Activated CD4-positive, alpha-beta T cell treated with anti-CD3 and anti-CD28 coated beads for 4 hours (primary cell): ENCODE measurements around the gene NDC80.
"Not testable (repeated sequence)": the region's sequence is repeated elsewhere in the genome, so short reads cannot be mapped to it uniquely, and the experiment has no call there.

Experiments used
- DNase-seq, 2 donors: peaks; one replicate each; pipeline ENCODE4 v3.0.0-alpha.2; 2020

Gene NDC80

DNA sequence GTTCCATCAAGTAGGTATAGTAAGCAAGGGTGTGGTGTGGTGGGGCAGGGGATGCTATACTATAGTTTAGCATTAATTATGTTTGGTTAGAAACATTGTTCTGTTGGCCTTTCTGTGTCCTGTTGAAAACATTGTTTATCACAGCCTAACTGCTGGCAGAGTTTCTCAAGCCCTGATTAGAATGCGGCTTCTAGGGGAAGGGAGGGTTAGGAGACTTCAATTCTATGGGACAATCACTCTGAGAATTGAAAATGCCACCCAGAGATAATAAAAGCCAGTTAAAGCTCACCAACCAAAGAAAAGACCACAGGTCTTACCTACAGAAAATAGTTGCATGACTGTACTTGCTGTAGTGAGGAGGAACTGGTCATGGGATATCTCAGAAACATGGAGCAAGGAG lies 64.2 kb downstream of the NDC80 start:
- no peak for DNase-seq

DNA sequence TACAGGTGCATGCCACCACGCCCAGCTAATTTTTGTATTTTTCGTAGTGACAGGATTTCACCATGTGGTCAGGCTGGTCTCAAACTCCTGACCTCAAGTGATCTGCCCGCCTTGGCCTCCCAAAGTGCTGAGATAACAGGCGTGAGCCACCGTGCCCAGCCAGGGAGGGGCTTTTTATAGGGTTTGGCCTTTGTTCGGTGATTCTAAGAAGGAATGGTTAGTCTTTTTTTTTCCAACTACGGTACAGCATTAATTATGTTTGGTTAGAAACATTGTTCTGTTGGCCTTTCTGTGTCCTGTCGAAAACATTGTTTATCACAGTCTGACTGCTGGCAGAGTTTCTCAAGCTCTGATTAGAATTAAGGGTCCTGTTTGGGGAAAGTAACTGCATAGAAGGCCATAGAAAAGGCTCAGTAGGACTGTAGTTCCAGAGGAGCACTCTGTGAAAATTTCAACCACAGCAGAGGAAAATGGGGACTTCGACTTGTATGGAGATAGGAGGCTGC lies 64.8 kb downstream of the NDC80 start:
- no peak for DNase-seq

DNA sequence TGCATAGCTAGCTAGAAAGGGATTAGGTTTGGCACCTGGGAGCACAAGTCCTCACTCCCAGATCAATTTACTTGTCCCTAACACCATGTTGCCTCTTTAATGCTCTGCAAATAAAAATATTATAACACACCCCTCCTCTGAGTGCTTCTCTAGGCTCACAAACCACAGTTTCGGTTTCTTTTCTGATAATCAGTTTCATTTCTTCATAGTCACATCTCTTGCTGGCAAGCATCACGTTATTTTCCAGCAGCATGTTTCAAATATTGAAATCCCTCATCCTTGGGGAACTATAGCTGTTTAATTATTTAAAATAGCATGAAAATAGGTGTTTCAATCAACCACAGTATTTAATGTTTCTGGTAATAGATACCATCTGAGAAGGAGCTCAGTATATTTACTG lies 70.3 kb downstream of the NDC80 start:
- DNase-seq = no peak

DNA sequence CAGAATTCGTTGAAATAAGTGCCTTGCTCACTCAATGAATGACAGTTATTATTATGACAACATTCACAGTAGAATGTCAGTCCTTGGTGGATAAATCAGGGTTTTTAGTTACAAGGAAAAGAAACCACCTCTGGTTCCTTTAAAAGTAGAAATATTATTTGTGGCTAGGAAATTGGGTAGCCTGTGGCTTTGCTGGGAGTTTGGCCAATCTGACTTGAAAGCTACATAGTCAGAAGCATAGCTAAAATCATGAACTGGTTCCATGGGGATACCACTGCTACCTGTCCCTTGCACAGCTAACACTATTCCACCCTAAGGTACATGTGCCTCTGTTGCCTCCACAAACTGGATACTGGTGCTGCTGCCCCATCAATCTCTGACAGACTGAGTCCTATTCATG lies 71.4 kb downstream of the NDC80 start:
- DNase-seq = no peak

DNA sequence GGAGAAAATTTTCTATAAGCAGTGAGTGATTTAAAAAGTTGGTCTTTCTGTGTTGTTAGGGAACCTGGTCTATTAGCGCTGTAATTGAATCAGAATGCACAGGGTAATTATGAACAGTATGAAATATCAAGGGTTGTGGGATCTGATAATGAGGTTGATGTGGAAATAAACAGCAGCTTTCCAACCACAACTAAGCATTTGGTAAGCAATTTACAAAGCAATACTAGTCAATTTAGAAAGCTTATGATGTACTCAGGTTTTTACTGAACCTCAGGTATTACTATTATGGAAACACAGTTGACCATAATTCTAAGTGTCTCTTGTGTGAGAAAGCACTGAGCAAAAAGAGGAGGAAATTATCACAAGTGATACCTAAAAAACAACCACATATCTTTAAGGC lies 73.2 kb downstream of the NDC80 start:
- no peak for DNase-seq

DNA sequence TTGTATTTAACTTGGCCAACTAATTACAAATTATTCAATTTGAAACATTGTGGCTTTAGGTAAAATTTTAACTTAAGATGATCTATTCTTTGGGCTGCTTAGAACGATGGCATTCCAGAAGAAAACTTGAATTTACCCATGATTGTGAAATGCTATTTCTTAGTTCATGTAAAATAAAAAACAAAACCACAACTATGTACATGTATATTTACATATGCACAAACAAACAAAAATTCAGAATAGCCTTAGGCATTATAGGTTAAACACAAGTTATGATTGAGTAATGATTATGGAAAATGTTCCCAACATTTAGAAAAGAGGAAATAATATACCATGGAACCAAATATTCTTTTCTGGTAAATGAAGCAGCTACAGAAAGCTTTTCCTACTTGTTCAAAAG lies 80.6 kb downstream of the NDC80 start:
- DNase-seq = no peak

DNA sequence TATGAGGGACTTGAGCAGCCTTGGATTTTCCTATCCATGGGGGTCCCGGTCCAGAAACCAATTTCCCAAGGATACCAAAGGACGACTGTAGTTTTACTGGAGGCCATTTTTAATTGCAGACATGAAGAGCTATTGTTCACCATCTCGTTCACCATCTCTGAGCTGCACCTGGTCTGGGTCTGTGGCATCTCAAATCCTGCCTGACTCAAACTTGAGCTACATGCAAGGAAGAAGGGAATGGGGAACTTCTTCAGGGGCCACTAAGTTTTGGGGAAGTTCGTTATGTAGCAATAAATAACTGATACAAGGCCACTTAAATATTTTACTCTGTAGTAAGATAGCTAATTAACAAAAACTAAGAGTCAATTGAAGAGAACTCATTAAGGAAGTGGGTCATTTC lies 82.1 kb downstream of the NDC80 start:
- no peak for DNase-seq

DNA sequence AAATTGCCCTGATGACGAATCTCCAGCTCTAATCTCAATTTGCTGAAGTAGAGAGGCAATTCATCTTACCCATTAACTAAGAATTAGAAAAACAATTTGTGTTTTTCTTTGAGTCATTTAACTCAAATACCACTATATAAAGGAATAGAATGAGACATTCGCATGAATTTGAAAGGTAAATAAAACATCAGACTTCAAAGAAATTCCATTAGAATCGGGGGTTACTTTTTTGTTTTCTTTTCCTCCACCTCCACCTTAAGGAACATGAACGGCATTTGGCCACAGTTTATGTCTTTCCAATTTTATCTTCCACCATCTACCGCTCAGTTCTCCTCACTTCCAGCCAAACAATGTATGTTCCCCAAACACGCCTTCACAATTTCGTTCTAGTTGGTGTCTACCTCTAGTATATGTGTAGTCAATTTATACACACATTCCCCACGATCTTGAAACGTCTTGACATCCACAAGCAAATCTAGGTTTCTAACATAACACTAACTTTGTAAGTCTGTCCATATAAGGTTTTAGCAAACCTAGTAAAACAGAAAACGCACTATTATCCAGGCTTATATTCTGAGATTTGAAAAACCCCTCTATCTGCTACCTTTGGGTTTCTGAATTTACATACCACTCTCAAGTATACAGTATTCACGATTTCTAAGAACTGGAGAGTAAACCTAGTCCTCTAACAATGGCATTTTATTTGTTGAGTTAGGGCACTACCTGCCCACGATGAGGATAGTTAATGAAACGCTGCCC lies 83.0 kb downstream of the NDC80 start:
- DNase-seq = no peak

DNA sequence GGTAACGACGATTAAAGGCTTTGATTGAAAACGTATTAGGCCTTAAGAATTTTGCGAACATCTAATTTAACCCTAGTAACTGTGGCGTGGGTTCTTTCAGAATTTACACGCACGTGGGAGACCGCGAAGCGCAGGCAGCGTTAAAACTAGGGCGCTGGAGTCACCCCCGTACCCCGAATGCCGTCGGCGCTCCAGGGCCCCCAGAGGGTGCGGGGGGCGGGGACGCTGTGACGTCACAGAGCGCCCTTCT lies 83.5 kb downstream of the NDC80 start:
- DNase-seq = peak; percentile 75 to 83

DNA sequence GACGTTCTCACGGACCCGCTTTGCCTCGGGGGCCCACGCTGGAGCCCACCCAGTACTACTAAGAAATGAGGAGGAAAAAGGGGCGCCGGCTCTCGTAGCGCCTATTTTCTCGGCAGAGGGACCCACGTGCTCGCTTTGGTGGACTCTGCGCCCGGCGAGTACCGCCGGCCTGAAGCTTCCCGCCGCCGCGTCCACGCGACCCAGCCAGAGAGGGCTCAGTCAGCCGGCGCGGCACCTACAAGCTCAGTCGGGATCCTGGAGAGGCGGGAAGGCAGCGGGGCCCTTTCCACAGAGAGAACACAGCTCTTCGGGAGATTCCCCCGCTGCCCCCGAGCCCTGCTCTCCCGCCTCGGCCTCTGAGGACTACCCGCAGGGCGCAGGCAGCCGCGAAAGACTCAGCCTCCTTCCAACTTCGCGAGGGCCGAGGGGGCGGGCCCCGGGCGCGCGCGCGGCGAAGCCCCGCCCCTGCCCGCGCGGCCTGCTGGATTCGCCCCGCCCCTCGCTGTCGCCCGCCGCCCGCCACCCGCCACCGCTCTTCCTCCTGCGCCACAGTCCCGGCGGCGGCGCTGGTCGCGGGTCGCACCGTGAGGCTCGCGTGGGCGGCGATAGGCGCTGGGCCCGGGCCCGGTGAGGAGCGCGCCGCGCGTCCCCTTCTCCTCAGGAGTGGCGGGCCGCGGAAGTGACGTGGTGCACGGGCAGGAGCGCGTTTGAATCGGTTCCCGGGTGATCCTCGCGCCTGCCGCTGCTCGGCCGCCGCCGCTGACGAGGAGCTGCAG lies 84.0 kb downstream of the NDC80 start, which contains the start of gene SMCHD1:
SMCHD1 (plus strand) TSS at position 549 of the 776 bp plus-strand sequence. CDS start 350 bp downstream, outside the sequence.
- DNase-seq = peak; percentile 93

DNA sequence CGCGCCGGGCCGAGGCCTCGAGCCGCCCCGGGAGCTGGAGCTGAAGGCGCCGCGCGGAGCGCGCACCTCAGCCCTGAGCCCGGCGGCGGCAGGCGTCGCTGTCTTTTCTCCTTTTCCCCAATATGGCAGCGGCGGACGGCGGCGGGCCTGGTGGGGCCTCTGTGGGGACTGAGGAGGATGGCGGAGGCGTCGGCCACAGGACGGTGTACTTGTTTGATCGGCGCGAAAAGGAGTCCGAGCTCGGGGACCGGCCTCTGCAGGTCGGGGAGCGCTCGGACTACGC lies 84.5 kb downstream of the NDC80 start:
- no peak for DNase-seq

DNA sequence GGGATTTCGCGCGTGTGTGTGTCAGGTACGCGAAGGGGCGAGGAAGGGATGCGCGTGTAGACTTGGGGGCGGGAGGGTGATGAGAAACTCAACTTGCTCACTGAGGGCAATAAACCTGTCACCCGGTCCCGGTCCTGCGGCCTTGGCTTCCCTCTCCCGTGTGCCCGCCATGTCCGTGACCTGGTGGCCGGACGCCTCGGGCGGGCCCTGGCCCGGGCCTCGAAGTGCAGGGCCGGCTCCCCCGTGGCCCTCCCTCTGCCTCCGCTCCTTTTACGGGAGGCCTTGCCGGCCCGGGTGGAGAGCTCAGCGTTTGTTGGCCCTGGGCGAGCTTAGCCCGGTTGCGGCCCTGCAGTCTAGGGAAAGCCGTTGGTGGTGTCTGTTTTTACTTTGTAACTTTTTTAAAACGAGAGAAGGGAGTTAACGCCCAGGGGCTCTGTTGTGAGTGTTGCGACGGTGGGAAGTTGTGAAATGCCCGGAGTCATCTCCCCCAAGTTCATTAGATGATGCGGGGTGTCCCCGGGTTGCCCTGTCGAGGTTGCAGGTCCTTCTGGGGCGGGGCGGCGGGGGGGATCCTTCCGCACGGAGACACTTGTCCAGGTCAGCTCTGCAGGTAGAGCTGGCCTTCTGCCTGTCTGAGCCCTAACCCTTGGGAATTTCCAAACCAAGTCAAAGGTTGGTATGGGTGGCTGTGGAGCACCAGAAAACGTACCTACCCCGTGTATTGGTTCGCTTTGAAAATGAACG lies 85.1 kb downstream of the NDC80 start:
- DNase-seq = peak; percentile 19 to 53

DNA sequence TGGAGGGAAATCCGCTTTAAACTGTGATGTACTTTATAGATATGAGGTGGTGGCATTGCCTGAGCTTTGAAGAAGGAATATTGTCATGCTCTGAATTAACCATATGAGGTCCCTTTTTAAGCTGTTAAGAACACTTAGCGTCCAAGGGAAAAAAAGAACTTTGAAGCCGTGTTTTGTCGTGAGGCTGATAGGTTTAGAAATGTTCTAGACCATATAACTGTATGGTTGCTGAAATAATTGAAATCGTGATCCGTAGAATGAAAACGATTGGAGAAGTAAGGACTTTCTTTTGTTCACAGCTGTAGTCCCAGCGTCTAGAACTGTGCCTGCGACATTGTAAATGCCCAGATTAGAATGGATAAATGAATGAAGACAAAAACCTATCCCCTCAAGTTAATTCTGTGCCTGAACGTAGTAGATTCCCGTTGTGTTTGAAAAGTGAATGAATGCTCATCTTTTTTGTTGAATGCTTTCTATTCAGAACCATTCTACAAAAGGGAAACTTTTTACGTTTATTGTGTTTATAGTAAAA lies 85.7 kb downstream of the NDC80 start:
- DNase-seq = no peak

DNA sequence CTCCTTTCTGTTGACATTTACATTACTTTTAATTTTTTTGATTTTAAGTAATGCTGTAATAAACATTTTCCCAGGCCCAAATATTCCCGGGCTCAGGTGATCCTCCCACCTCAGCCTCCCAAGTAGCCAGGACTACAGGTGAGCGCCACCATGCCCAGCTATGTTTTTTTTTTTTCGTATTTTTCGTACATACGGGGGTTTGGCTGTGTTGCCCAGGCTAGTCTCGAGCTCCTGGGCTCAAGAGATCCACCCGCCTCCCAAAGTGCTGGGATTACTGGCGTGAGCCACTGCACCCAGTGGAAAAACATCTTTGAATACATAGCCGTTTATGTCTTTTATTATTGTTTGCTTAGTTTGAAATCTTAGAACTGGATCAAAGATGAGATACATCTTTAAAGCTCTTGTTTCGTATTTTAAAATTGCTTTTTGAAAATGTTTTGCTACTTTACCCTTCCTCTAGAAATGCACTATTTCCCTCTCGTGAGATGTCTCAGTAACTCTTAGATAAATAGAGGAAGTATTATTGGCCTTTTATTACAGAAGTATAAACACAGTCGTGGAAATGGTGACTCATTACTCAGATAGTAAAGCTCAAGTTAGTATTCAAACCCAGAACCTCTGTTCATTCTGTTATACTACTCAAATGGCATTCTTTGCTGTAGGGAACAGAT lies 86.6 kb downstream of the NDC80 start:
- no peak for DNase-seq

DNA sequence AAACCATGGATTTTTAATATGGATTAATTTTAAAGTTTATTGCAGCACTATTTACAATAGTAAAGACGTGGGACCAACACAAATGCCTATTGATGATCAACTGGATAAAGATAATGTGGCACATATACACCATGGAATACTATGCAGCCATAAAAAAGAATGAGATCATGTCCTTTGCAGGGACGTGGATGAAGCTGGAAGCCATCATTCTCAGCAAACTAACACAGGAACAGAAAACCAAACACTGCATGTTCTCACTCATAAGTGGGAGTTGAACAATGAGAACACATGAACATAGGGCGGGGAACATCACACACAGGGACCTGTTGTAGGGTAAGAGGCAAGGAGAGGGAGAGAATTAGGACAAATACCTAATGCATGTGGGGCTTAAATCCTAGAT lies 89.5 kb downstream of the NDC80 start:
- not testable (repeated sequence) for DNase-seq

DNA sequence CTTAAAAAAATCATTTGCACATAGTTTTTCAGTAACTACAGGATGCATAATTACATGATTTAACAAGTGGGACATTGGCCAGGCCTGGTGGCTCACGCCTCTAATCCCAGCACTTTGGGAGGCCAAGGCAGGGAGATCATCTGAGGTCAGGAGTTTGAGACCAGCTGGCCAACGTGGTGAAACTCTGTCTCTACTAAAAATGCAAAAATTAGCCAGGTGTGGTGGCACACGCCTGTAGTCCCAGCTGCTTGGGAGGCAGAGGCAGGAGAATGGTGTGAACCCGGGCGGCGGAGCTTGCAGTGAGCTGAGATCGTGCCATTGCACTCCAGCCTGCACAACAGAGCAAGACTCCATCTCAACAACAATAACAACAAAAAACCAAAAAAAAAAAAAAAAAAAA lies 90.9 kb downstream of the NDC80 start:
- DNase-seq = not testable (repeated sequence)

DNA sequence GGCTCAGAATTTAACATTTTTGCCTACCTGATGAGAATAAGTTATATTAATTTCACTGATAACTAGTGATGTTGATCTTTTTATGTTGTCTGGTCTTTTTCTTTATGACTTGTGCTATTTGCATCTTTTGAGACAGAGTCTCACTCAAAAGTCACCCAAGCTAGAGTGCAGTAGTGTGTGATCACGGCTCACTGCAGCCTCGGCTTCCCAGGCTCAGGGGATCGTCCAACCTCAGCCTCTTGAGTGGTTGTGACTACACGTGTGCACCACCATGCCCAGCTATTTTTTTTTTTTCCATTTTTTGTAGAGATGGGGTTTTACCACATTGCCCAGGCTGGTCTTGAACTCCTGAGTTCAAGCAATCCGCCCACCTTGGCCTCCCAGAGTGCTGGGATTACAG lies 91.6 kb downstream of the NDC80 start:
- DNase-seq = no peak
